Inflammatory macrophage treated with lipopolysaccharide for 1 hour (primary cell): ENCODE results near the gene GABBR1.

Experiments
- DNase-seq, 2 donors: peaks; one replicate each; pipeline ENCODE4 v3.0.0-alpha.2; 2020 to 2022

Gene GABBR1

GRCh38 chr6:29524044-29524443 lies 108.9 kb downstream of the GABBR1 start:
- DNase-seq: no peak

- DNase-seq: no peak
Measured at GRCh38 chr6:29522227-29522626, 110.8 kb downstream of the GABBR1 start.

GRCh38 chr6:29521006-29521680 lies 111.8 kb downstream of the GABBR1 start:
- no peak for DNase-seq

- no peak for DNase-seq
Measured at GRCh38 chr6:29520232-29520631, 112.8 kb downstream of the GABBR1 start.

DNA sequence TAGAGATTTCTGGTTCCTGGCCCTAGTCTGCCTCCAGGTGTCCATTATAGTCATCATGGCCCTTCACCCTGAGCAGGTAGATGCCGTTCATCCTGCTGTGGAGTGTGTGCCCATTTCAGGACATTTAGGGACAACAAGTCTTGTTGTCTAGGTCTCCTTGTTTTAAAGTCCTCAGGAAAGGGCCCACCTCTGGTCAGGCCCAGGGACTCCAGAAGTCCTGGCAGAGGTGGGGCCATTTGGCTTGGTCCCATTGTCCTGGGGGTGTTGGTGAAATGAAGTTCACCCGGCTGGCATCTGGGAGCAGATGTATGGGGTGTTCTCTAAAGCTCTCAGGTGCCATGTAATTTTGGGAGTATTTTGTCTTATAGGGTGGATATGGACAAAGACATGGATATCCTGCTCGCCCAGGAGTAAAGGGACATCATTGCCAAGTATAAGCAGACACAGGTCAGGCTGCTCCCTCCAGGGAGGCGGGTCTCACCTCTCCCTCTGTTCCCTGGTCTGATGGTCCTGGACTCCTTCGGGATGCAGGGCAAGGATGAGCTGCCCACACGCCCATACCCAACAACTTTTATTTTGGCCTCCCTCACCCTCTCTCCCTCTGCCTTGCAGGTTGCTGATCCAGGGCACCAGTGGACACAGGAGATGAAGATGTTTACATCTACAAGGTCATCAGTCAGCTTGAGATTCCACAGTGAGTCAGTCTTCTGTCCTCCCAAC lies 113.5 kb downstream of the GABBR1 start:
- no peak for DNase-seq

DNA sequence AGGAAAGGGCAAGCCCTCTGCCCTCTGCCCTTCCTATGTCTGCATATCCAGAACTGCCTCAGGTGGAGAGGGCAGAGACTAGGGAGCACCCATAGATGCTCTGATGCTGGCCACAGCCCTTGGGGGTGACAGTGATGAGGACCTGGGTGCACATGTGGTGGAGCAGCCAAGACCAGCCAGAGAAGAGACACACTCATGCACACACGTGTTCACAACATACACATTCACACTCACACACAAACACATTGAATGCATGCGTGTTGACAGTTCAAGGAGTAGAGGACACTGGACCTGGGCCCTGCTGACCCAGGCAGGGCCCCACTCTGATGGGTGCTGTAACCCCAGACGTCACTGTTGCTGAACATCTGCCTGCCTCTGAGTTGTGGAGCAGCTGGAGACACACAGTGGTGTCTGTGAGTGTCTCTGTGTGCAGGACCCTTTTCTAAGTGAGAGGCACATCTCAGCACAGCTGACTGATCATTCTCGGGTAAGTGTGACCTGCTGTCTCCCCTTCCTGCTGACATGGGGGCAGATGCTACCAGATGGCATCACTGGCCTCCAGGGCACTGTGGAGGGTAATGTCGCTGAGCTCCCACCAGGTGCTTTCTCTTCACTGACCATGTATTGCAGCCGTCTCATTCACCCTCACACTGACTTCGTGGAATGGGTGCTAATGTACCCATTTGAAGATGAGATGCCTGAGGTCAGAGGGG lies 115.1 kb downstream of the GABBR1 start:
- DNase-seq: no peak

GRCh38 chr6:29517245-29517644 lies 115.7 kb downstream of the GABBR1 start:
- no peak for DNase-seq

- DNase-seq: no peak
Measured at GRCh38 chr6:29516108-29516507, 116.9 kb downstream of the GABBR1 start.

- no peak for DNase-seq
Measured at GRCh38 chr6:29510746-29511300, 122.2 kb downstream of the GABBR1 start.

- no peak for DNase-seq
Measured at GRCh38 chr6:29510202-29510601, 122.8 kb downstream of the GABBR1 start.
